ENCODE results near the gene ZNF232.
"Not testable (repeated sequence)": the region's sequence is repeated elsewhere in the genome, so short reads cannot be mapped to it uniquely, and the experiment has no call there.

DNA sequence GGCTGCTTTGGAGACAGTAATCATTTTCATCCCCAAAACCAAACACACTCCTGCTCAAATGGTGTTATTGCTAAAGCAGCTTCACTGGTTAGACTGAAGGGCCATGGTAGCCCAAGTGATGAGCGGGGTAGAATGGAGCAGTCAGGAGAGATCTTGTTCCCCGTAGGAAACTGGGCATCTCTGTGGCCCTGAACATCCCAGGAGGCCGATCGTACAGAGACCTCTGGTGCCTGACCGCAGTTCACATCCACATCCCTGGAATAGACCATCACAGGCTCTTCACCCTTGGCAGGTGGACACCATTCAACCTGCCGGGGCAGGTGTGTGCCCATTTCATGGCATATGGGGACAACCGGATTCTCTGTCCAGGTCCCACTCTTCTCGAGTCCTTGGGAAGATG is 18.1 kb upstream of the ZNF232 start:
- not testable (repeated sequence) for TF ChIP-seq GABPA (IDR thresholded peaks at IDR 0.05; ENCODE audit: low read depth); EZH2phosphoT487 (IDR thresholded peaks at IDR 0.05; ENCODE audit: borderline replicate concordance, low read depth); RFX5 (IDR thresholded peaks at IDR 0.05; ENCODE audit: low read length); RAD21 (IDR thresholded peaks at IDR 0.05; ENCODE audit: low read length); EP300 (IDR thresholded peaks at IDR 0.05; ENCODE audit: borderline replicate concordance in 1 of 2, low read depth in 1 of 2, low read length in 1 of 2); TAF1 (IDR thresholded peaks at IDR 0.05; ENCODE audit: borderline replicate concordance, low read depth, low read length); POLR2AphosphoS5 (IDR thresholded peaks at IDR 0.05; ENCODE audit: low read depth, low read length); GATA2 (CRISPR knock-in tag; IDR thresholded peaks at IDR 0.05)
- TF ChIP-seq, protein P1, sequence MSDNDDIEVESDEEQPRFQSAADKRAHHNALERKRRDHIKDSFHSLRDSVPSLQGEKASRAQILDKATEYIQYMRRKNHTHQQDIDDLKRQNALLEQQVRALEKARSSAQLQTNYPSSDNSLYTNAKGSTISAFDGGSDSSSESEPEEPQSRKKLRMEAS (IDR thresholded peaks at IDR 0.05; ENCODE audit: low read depth), result not testable (repeated sequence)
- TF ChIP-seq, protein P2, sequence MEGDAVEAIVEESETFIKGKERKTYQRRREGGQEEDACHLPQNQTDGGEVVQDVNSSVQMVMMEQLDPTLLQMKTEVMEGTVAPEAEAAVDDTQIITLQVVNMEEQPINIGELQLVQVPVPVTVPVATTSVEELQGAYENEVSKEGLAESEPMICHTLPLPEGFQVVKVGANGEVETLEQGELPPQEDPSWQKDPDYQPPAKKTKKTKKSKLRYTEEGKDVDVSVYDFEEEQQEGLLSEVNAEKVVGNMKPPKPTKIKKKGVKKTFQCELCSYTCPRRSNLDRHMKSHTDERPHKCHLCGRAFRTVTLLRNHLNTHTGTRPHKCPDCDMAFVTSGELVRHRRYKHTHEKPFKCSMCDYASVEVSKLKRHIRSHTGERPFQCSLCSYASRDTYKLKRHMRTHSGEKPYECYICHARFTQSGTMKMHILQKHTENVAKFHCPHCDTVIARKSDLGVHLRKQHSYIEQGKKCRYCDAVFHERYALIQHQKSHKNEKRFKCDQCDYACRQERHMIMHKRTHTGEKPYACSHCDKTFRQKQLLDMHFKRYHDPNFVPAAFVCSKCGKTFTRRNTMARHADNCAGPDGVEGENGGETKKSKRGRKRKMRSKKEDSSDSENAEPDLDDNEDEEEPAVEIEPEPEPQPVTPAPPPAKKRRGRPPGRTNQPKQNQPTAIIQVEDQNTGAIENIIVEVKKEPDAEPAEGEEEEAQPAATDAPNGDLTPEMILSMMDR (IDR thresholded peaks at IDR 0.05), result not testable (repeated sequence)
- TF ChIP-seq, protein P3, sequence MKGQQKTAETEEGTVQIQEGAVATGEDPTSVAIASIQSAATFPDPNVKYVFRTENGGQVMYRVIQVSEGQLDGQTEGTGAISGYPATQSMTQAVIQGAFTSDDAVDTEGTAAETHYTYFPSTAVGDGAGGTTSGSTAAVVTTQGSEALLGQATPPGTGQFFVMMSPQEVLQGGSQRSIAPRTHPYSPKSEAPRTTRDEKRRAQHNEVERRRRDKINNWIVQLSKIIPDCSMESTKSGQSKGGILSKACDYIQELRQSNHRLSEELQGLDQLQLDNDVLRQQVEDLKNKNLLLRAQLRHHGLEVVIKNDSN (IDR thresholded peaks at IDR 0.05; ENCODE audit: borderline replicate concordance, low read depth), result not testable (repeated sequence)
